GM12878 (cell line): ENCODE data around the gene NFIX. TPM values are rescaled to one million over a fixed set of nuclear protein-coding genes. Genes with fewer than 3 reads are reported as not detected.

Source experiments
- ATAC-seq: fragments of 200-7000 bp; cut with Tn5 transposase; 3 replicates; pipeline ENCODE4 v1.9.1; 2020; ENCODE audit warnings: mild to moderate bottlenecking, moderate library complexity
- BruUV-seq: library from RNA; stranded (reverse); fragments of 400-500 nt; replicated peaks from 2 replicates; lab custom pipeline; 2021; lab: Mats Ljungman, UMichigan
- CTCF ChIA-PET: fragments of 300-600 bp; sonication (Branson Sonifier 250); formaldehyde crosslinking; extraction: SDS; loops from one replicate; lab custom pipeline; 2021; ENCODE audit warnings: inconsistent platforms; lab: Yijun Ruan, JAX
- POLR2A ChIA-PET: fragments of 350-600 bp; formaldehyde crosslinking; extraction: SDS; loops from one replicate; lab custom pipeline; 2021; ENCODE audit warnings: inconsistent platforms; lab: Charles Lee
- RAD21 ChIA-PET: fragments of 300-600 bp; sonication (Branson Sonifier 250); formaldehyde crosslinking; loops from one replicate; lab custom pipeline; 2023; ENCODE audit warnings: antibody characterized with exemption; ENCODE audit not compliant: unreplicated experiment; lab: Charles Lee
- SMC1A ChIA-PET: fragments of 300-600 bp; sonication (Branson Sonifier 250); formaldehyde crosslinking; loops from one replicate; lab custom pipeline; 2023; ENCODE audit not compliant: unreplicated experiment, uncharacterized antibody; lab: Charles Lee
- DNase-seq: peaks from one replicate; pipeline ENCODE4 v3.0.0-alpha.2; 2011; ENCODE audit warnings: low read depth, low spot score
- FAIRE-seq: peaks from 3 replicates; lab custom pipeline; 2011; peaks lifted over from hg19 to GRCh38; lab: Jason Lieb, UNC
- H2AFZ ChIP-seq: 2 replicates; pipeline ENCODE4 v1.6.0; 2011; ENCODE audit warnings: low read depth, low read length, control low read depth; ENCODE audit not compliant: control insufficient read depth
- H3K27ac ChIP-seq: 2 replicates; pipeline ENCODE4 v1.5.1; 2011; ENCODE audit warnings: control low read depth; ENCODE audit not compliant: control insufficient read depth, insufficient read depth
- H3K27me3 ChIP-seq, 2 experiments: replicated peaks in 1 of 2; 2 replicates each; pipeline versions ENCODE4 v1.6.0 to v1.6.1; 2011; ENCODE audit warnings: low read length in 1 of 2; ENCODE audit not compliant: control insufficient read depth in 2 of 2, insufficient read depth in 2 of 2
- H3K36me3 ChIP-seq, 2 experiments: 2 replicates each; pipeline ENCODE4 v1.5.1; 2011; ENCODE audit warnings: low read length in 1 of 2; ENCODE audit not compliant: control insufficient read depth in 2 of 2, insufficient read depth in 2 of 2
- H3K4me1 ChIP-seq: 2 replicates; pipeline ENCODE4 v1.6.1; 2011; ENCODE audit warnings: mild to moderate bottlenecking, low read length, moderate library complexity, mixed read lengths; ENCODE audit not compliant: control insufficient read depth, insufficient read depth
- H3K4me2 ChIP-seq: 2 replicates; pipeline ENCODE4 v1.6.0; 2011; ENCODE audit warnings: control low read depth; ENCODE audit not compliant: control insufficient read depth, insufficient read depth
- H3K4me3 ChIP-seq: fragments of 200-600 bp; sonication (generic); 2 replicates; pipeline ENCODE4 v1.5.1; 2016
- H3K79me2 ChIP-seq: 2 replicates; pipeline ENCODE4 v1.6.0; 2011; ENCODE audit warnings: low read length; ENCODE audit not compliant: control insufficient read depth, insufficient read depth
- H3K9ac ChIP-seq: 2 replicates; pipeline ENCODE4 v1.8.0; 2011; ENCODE audit warnings: low read length, control low read depth, mixed read lengths; ENCODE audit not compliant: control insufficient read depth, insufficient read depth
- H3K9me3 ChIP-seq: replicated peaks from 3 replicates; pipeline ENCODE4 v1.5.1; 2011; ENCODE audit warnings: mild to moderate bottlenecking, low read length; ENCODE audit not compliant: control insufficient read depth, insufficient read depth
- H4K20me1 ChIP-seq: 2 replicates; pipeline ENCODE4 v1.6.0; 2011; ENCODE audit not compliant: control insufficient read depth, insufficient read depth
- BRCA1 ChIP-seq: IDR thresholded peaks from 2 replicates; pipeline ENCODE4 v1.6.1; 2011; ENCODE audit warnings: low read depth, low read length, improper control_type of control experiment
- CHD2 ChIP-seq: IDR thresholded peaks from 2 replicates; pipeline ENCODE4 v1.6.1; 2011; ENCODE audit warnings: low read depth, low read length, improper control_type of control experiment, borderline replicate concordance
- IKZF2 ChIP-seq, 2 experiments: fragments of 450-650 bp; IDR thresholded peaks; 2 replicates each; pipeline ENCODE4 v1.6.1; 2017; ENCODE audit warnings: mild to moderate bottlenecking in 2 of 2, moderate library complexity in 2 of 2
- IRF5 ChIP-seq: fragments of 450-650 bp; IDR thresholded peaks from 2 replicates; pipeline ENCODE4 v1.6.1; 2017; ENCODE audit warnings: borderline replicate concordance
- JUND ChIP-seq: IDR thresholded peaks from 2 replicates; pipeline ENCODE4 v1.6.1; 2012; ENCODE audit warnings: low read depth, mild to moderate bottlenecking, low read length, improper control_type of control experiment, moderate library complexity
- MEF2B ChIP-seq: fragments of 450-650 bp; IDR thresholded peaks from 2 replicates; pipeline ENCODE4 v1.6.1; 2018; ENCODE audit warnings: mild to moderate bottlenecking, moderate library complexity; ENCODE audit not compliant: partially characterized antibody, poor library complexity, severe bottlenecking
- MTA2 ChIP-seq: fragments of 450-650 bp; IDR thresholded peaks from 2 replicates; pipeline ENCODE4 v1.6.1; 2016; ENCODE audit warnings: low read depth, mild to moderate bottlenecking, moderate library complexity
- NBN ChIP-seq: fragments of 450-650 bp; IDR thresholded peaks from 2 replicates; pipeline ENCODE4 v1.6.1; 2016
- NFXL1 ChIP-seq: fragments of 450-650 bp; IDR thresholded peaks from 2 replicates; pipeline ENCODE4 v1.6.1; 2017; ENCODE audit warnings: antibody characterized with exemption, mild to moderate bottlenecking, borderline replicate concordance
- PRDM15 ChIP-seq: fragments of 450-650 bp; formaldehyde crosslinking; IDR thresholded peaks from 2 replicates; pipeline ENCODE4 v1.4.0; 2020; ENCODE audit warnings: mild to moderate bottlenecking, moderate library complexity
- SIN3A ChIP-seq: IDR thresholded peaks from 2 replicates; pipeline ENCODE4 v1.6.1; 2012; ENCODE audit warnings: low read depth, low read length, improper control_type of control experiment
- ZNF592 ChIP-seq: fragments of 450-650 bp; IDR thresholded peaks from 2 replicates; pipeline ENCODE4 v1.6.1; 2017; ENCODE audit warnings: mild to moderate bottlenecking, moderate library complexity
- WGBS: methylation state at CpG from one replicate; pipeline ENCODE4 v1.1.6; 2016; ENCODE audit warnings: low lambda C conversion rate; ENCODE audit not compliant: insufficient replicate concordance, insufficient coverage; ENCODE audit errors: missing lambda C conversion rate; 5-methylcytosine and 5-hydroxymethylcytosine counted together
- in situ Hi-C: fragments of 300-500 bp; cut with MboI; formaldehyde crosslinking; loops from 9 replicates; pipeline ENCODE4 v1.14.3; 2018; ENCODE audit warnings: mixed read lengths
- intact Hi-C: fragments of 100-400 bp; cut with micrococcal nuclease; formaldehyde crosslinking; loops from one replicate; pipeline ENCODE4 v1.14.2; 2022; ENCODE audit not compliant: unreplicated experiment
- polyA plus RNA-seq, 11 experiments: library from polyadenylated mRNA; depleted of rRNA in 4 of 11; unstranded in 6 of 11; stranded (reverse) in 5 of 11; fragments of >200 nt; fragmentation: Nextera tagmentation in 4 of 11; fragmentation: Illumina TruSeq in 1 of 11; extraction: Ambion mirVana in 4 of 11; extraction: Trizol in 1 of 11; gene quantifications; 1 replicate in 1 of 11; 2 replicates in 10 of 11; pipeline versions ENCODE4 v1.2.1 to v1.2.3, GENCODE V29; 2011 to 2016; ENCODE audit warnings: inconsistent platforms in 2 of 11, missing spikeins in 2 of 11, low read depth in 1 of 11
- total RNA-seq, 4 experiments: library from RNA; depleted of rRNA in 3 of 4; stranded (reverse); fragments of >200 nt in 3 of 4; fragmentation: Illumina TruSeq in 1 of 4; extraction: Trizol in 1 of 4; gene quantifications; 2 replicates each; pipeline versions ENCODE4 v1.2.1 to v1.2.3, GENCODE V29; 2013 to 2021

Gene NFIX
- total and polyA plus RNA-seq, 10 of the 15 experiments (the other 5 are each of a cell fraction or from before 2014, with no cell fraction given), result 0.02 to 2.2 (median 0.28) TPM

- intact Hi-C loops, result no loop called here
- Histone ChIP-seq H3K4me1 (no peaks in the 10 kb centered on the region; the same call in 1 of the 2 replicates), H3K27me3 (peaks cover 0 to 3% of the 10 kb centered on the region in 2 experiments; a peak in 1 of 4 replicates), H3K36me3 (no peaks in the 10 kb centered on the region), H3K4me2 (no peak overlapping the region), H3K9me3 (no peaks in the 10 kb centered on the region), H2AFZ (no peak overlapping the region), H3K27ac (no peak overlapping the region), H4K20me1 (no peaks in the 10 kb centered on the region), H3K9ac (no peak overlapping the region), H3K79me2 (no peaks in the 10 kb centered on the region), H3K4me3 (no peak overlapping the region)
- POLR2A ChIA-PET, result interaction anchor here (0.5 kb wide), 1 partner anchor 917 kb away, joined by 5 read pairs; no protein-coding TSS in a partner anchor
- in situ Hi-C loops, result no loop called here
- RAD21 ChIA-PET, result interaction anchor here (0.8 to 2.6 kb wide), 4 partner anchors 45 to 109 kb away, joined by 3 to 19 read pairs (median 4); no protein-coding TSS in a partner anchor
- FAIRE-seq (peak; percentile 49), DNase-seq (no peak), ATAC-seq (peak; percentile 87)
- 12% methylated on average over 16 of the region's 16 CpGs for WGBS
- CTCF ChIA-PET, result interaction anchor here (0.6 to 13.5 kb wide), 11 partner anchors 10 to 108 kb away, joined by 3 to 247 read pairs (median 6); no protein-coding TSS in a partner anchor
- SMC1A ChIA-PET, result interaction anchor here (0.9 to 2.7 kb wide), 2 partner anchors 73 to 76 kb away, joined by 3 to 12 read pairs; no protein-coding TSS in a partner anchor
- no TSS peak for BruUV-seq
- TF ChIP-seq CHD2 (peak; percentile 55; the same call in 1 of the 2 replicates), MEF2B (peak; percentile 77), IRF5 (no peak), IKZF2 (IDR thresholded peaks at IDR 0.05) (peak; percentile 20 to 23; a peak in 2 of 4 replicates), SIN3A (peak; percentile 47; the same call in 1 of the 2 replicates), BRCA1 (no peak), ZNF592 (no peak), NFXL1 (no peak), NBN (peak; percentile 85; the same call in 1 of the 2 replicates), JUND (no peak), MTA2 (peak; percentile 81), PRDM15 (CRISPR knock-in tag) (no peak)
Measured at GRCh38 chr19:12985049-12985776, 10.1 kb upstream of the NFIX start.
